Loucy (cell line): ENCODE results near the gene GGT5.

Source experiments
- EZH2phosphoT487 ChIP-seq: fragments of 200-600 bp; IDR thresholded peaks from 2 replicates; pipeline ENCODE4 v1.6.1; 2018; ENCODE audit warnings: antibody characterized with exemption, mild to moderate bottlenecking, moderate library complexity, borderline replicate concordance
- TF ChIP-seq, protein P1 (sequence below): fragments of 200-600 bp; sonication (generic); conservative IDR thresholded peaks from 2 replicates; pipeline ENCODE4 v1.5.1; 2014; ENCODE audit warnings: mild to moderate bottlenecking, antibody characterized with exemption, low read length

GRCh38 chr22:24187731-24188644 lies 56.9 kb downstream of the GGT5 start:
- TF ChIP-seq, protein P1, sequence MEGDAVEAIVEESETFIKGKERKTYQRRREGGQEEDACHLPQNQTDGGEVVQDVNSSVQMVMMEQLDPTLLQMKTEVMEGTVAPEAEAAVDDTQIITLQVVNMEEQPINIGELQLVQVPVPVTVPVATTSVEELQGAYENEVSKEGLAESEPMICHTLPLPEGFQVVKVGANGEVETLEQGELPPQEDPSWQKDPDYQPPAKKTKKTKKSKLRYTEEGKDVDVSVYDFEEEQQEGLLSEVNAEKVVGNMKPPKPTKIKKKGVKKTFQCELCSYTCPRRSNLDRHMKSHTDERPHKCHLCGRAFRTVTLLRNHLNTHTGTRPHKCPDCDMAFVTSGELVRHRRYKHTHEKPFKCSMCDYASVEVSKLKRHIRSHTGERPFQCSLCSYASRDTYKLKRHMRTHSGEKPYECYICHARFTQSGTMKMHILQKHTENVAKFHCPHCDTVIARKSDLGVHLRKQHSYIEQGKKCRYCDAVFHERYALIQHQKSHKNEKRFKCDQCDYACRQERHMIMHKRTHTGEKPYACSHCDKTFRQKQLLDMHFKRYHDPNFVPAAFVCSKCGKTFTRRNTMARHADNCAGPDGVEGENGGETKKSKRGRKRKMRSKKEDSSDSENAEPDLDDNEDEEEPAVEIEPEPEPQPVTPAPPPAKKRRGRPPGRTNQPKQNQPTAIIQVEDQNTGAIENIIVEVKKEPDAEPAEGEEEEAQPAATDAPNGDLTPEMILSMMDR, result no peak
- no peak for TF ChIP-seq EZH2phosphoT487
